GM12801 (cell line): ENCODE measurements around the gene VTA1.

Source experiments
- CTCF ChIP-seq: IDR thresholded peaks from one replicate; pipeline ENCODE4 v1.5.1; 2011; ENCODE audit warnings: control low read depth; ENCODE audit not compliant: insufficient read length; ENCODE audit errors: extremely low read depth

The VTA1 gene

GRCh38 chr6:142162780-142163179, 15.7 kb downstream of the VTA1 start:
- no peak for TF ChIP-seq CTCF

- no peak for TF ChIP-seq CTCF
These were observed 18.2 kb downstream of the VTA1 start for GRCh38 chr6:142165227-142165626.

- TF ChIP-seq CTCF: no peak
These were observed 20.0 kb downstream of the VTA1 start for GRCh38 chr6:142167071-142167470.

- no peak for TF ChIP-seq CTCF
These were observed 20.4 kb downstream of the VTA1 start for GRCh38 chr6:142167486-142167885.

- no peak for TF ChIP-seq CTCF
These were observed 24.3 kb downstream of the VTA1 start for GRCh38 chr6:142171351-142171750.

- TF ChIP-seq CTCF: no peak
These were observed 25.7 kb downstream of the VTA1 start for GRCh38 chr6:142172758-142173157.

GRCh38 chr6:142173980-142174379, 26.9 kb downstream of the VTA1 start:
- no peak for TF ChIP-seq CTCF

- TF ChIP-seq CTCF: no peak
These were observed 27.6 kb downstream of the VTA1 start for GRCh38 chr6:142174703-142175102.
